ENCODE data around the gene AMN1. TPM values are rescaled to one million over a fixed set of nuclear protein-coding genes. Genes with fewer than 3 reads are reported as not detected.
A peak's percentile ranks its signal among the peaks of the same experiment; 100 is the strongest.

Gene AMN1
- total RNA-seq, 4 donors from 2014 or later = 1.3 to 25.6 (median 16.0) TPM

- TF ChIP-seq POLR2A (IDR thresholded peaks at IDR 0.05) = no peak
- TF ChIP-seq CTCF (IDR thresholded peaks at IDR 0.05) = no peak
- Histone ChIP-seq H3K9me3 (no peaks in the 10 kb centered on the region), H3K27me3 (no peaks in the 10 kb centered on the region), H3K4me1 (no peaks in the 10 kb centered on the region), H3K27ac (no peak overlapping the region), H3K36me3 (no peaks in the 10 kb centered on the region), H3K4me3 (no peak overlapping the region)
- DNase-seq = no peak
- intact Hi-C loops (cut with DNase I; ENCODE audit: low total_unique reads) = no loop called here
Measured at GRCh38 chr12:31655208-31655607, 73.6 kb downstream of the AMN1 start.

GRCh38 chr12:31651893-31652521, 76.8 kb downstream of the AMN1 start:
- TF ChIP-seq CTCF (IDR thresholded peaks at IDR 0.05) = no peak
- peak overlapping the region; percentile 19 to 43 for H3K4me3 ChIP-seq
- H3K27me3 ChIP-seq = no peaks in the 10 kb centered on the region
- no peaks in the 10 kb centered on the region for H3K36me3 ChIP-seq
- intact Hi-C loops (cut with DNase I; ENCODE audit: low total_unique reads) = no loop called here
- no peaks in the 10 kb centered on the region for H3K4me1 ChIP-seq
- H3K9me3 ChIP-seq = no peaks in the 10 kb centered on the region
- DNase-seq = peak in 1 of 2 donors; percentile 29
- H3K27ac ChIP-seq = peak overlapping the region; percentile 77 to 85

- no peak for TF ChIP-seq POLR2A (IDR thresholded peaks at IDR 0.05)
- TF ChIP-seq CTCF (IDR thresholded peaks at IDR 0.05) = no peak
- no peak for DNase-seq
- Histone ChIP-seq H3K36me3 (no peaks in the 10 kb centered on the region), H3K27me3 (no peaks in the 10 kb centered on the region), H3K27ac (peak overlapping the region; percentile 3 to 10), H3K9me3 (no peaks in the 10 kb centered on the region), H3K4me3 (peak overlapping the region; percentile 19 to 43), H3K4me1 (no peaks in the 10 kb centered on the region)
- intact Hi-C loops (cut with DNase I; ENCODE audit: low total_unique reads) = no loop called here
Measured at GRCh38 chr12:31650918-31651317, 77.9 kb downstream of the AMN1 start.

- no peak overlapping the region for H3K27ac ChIP-seq
- no peak for TF ChIP-seq CTCF (IDR thresholded peaks at IDR 0.05)
- TF ChIP-seq POLR2A (IDR thresholded peaks at IDR 0.05) = no peak
- H3K9me3 ChIP-seq = no peaks in the 10 kb centered on the region
- DNase-seq = no peak
- H3K4me1 ChIP-seq = no peaks in the 10 kb centered on the region
- intact Hi-C loops (cut with DNase I; ENCODE audit: low total_unique reads) = no loop called here
- H3K4me3 ChIP-seq = no peak overlapping the region
- no peaks in the 10 kb centered on the region for H3K27me3 ChIP-seq
- no peaks in the 10 kb centered on the region for H3K36me3 ChIP-seq
Measured at GRCh38 chr12:31647086-31647491, 81.7 kb downstream of the AMN1 start.

- no peaks in the 10 kb centered on the region for H3K36me3 ChIP-seq
- intact Hi-C loops (cut with DNase I; ENCODE audit: low total_unique reads) = no loop called here
- DNase-seq = no peak
- no peaks in the 10 kb centered on the region for H3K27me3 ChIP-seq
- TF ChIP-seq CTCF (IDR thresholded peaks at IDR 0.05) (no peak), POLR2A (IDR thresholded peaks at IDR 0.05) (no peak)
- no peaks in the 10 kb centered on the region for H3K4me1 ChIP-seq
- no peak overlapping the region for H3K27ac ChIP-seq
- H3K4me3 ChIP-seq = no peak overlapping the region
- no peaks in the 10 kb centered on the region for H3K9me3 ChIP-seq
Measured at GRCh38 chr12:31645924-31646323, 82.9 kb downstream of the AMN1 start.
